ENCODE measurements around the gene GAST. TPM values are rescaled to one million over a fixed set of nuclear protein-coding genes. Genes with fewer than 3 reads are reported as not detected.

Gene GAST
- total RNA-seq, 1 experiment from 2014 or later, result not detected

- Histone ChIP-seq H2BK5ac (ENCODE audit: insufficient read length, low read length) (no peak overlapping the region), H3K27ac (ENCODE audit: insufficient read length, low read depth, low read length) (no peak overlapping the region), H4K20me1 (ENCODE audit: control insufficient read depth, insufficient read depth, insufficient read length) (no peaks in the 10 kb centered on the region), H3K9me3 (ENCODE audit: control insufficient read depth, low read depth, low read length) (no peaks in the 10 kb centered on the region), H4K8ac (replicated peaks; ENCODE audit: insufficient read length, low read depth, low read length) (no peak overlapping the region), H4K5ac (ENCODE audit: insufficient read length, low read depth, low read length) (no peak overlapping the region), H3K23me2 (ENCODE audit: insufficient read length, low read depth, low read length, poor library complexity, severe bottlenecking) (peaks cover 3% of the 10 kb centered on the region), H2AFZ (ENCODE audit: low read length) (no peak overlapping the region), H3T11ph (ENCODE audit: low read length) (no peak overlapping the region), H3K4me2 (ENCODE audit: insufficient read depth, insufficient read length, low read length) (no peak overlapping the region), H2AK5ac (ENCODE audit: insufficient read length, low read length) (no peak overlapping the region), H3K14ac (ENCODE audit: insufficient read depth, low read length) (no peak overlapping the region), H3K9ac (ENCODE audit: extremely low read depth, insufficient read length, low read length) (no peak overlapping the region), H3K79me1 (ENCODE audit: insufficient read depth, low read depth, low read length, poor library complexity, severe bottlenecking) (no peaks in the 10 kb centered on the region), H3K56ac (ENCODE audit: insufficient read length, low read depth, low read length) (no peak overlapping the region), H3K18ac (ENCODE audit: insufficient read length, low read depth, low read length) (no peak overlapping the region), H3K23ac (ENCODE audit: insufficient read length, low read depth, low read length) (no peak overlapping the region), H4K91ac (ENCODE audit: insufficient read length, low read depth, low read length) (no peak overlapping the region), H2BK15ac (ENCODE audit: low read depth, low read length) (no peak overlapping the region), H2BK120ac (ENCODE audit: low read depth, low read length, poor library complexity, severe bottlenecking) (no peak overlapping the region), H3K79me2 (ENCODE audit: insufficient read depth, low read length) (no peaks in the 10 kb centered on the region), H3K4me1 (ENCODE audit: insufficient read depth, low read length) (peaks cover 3% of the 10 kb centered on the region; the same call in 1 of the 2 replicates), H2BK20ac (ENCODE audit: low read depth, low read length, poor library complexity, severe bottlenecking) (no peak overlapping the region), H2BK12ac (ENCODE audit: insufficient read length, low read depth, low read length) (no peak overlapping the region), H3K4ac (ENCODE audit: low read depth, low read length) (no peak overlapping the region), H3K27me3 (ENCODE audit: insufficient read depth, low read length) (no peaks in the 10 kb centered on the region)
- Mint-ChIP-seq H3K4me3 (no peak overlapping the region; a peak in 1 of 5 replicates), H3K36me3 (ENCODE audit: insufficient read depth in 1 of 3, low read depth in 3 of 3) (peaks cover 0 to 5% (median 0%) of the 10 kb centered on the region in 3 experiments; a peak in 3 of 7 replicates), H3K27ac (no peak overlapping the region), H3K4me1 (peaks cover 32 to 55% of the 10 kb centered on the region in 2 experiments), H3K27me3 (ENCODE audit: low read depth) (peaks cover 7% of the 10 kb centered on the region), H3K9me3 (peaks cover 7% of the 10 kb centered on the region in 2 experiments; a peak in 2 of 5 replicates)
- WGBS (ENCODE audit: extremely low coverage, insufficient read length, low lambda C conversion rate), result no CpG with 5 or more reads among the region's 5 CpGs
- DNase-seq, result no peak
- TF ChIP-seq, protein P1, sequence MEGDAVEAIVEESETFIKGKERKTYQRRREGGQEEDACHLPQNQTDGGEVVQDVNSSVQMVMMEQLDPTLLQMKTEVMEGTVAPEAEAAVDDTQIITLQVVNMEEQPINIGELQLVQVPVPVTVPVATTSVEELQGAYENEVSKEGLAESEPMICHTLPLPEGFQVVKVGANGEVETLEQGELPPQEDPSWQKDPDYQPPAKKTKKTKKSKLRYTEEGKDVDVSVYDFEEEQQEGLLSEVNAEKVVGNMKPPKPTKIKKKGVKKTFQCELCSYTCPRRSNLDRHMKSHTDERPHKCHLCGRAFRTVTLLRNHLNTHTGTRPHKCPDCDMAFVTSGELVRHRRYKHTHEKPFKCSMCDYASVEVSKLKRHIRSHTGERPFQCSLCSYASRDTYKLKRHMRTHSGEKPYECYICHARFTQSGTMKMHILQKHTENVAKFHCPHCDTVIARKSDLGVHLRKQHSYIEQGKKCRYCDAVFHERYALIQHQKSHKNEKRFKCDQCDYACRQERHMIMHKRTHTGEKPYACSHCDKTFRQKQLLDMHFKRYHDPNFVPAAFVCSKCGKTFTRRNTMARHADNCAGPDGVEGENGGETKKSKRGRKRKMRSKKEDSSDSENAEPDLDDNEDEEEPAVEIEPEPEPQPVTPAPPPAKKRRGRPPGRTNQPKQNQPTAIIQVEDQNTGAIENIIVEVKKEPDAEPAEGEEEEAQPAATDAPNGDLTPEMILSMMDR (conservative IDR thresholded peaks at IDR 0.05), result no peak
These were observed 32.2 kb upstream of the GAST start for GRCh38 chr17:41679740-41680425.
